PC-3 (cell line): Measurements from ENCODE around the gene PPP2CA. TPM values are rescaled to one million over a fixed set of nuclear protein-coding genes. Genes with fewer than 3 reads are reported as not detected.

ENCODE experiments used
- ATAC-seq: fragments of 200-7000 bp; cut with Tn5 transposase; 2 replicates; pipeline ENCODE4 v1.9.1; 2020; ENCODE audit warnings: mild to moderate bottlenecking, moderate library complexity
- BruUV-seq: library from RNA; stranded (reverse); fragments of 400-500 nt; replicated peaks from 2 replicates; lab custom pipeline; 2021; lab: Mats Ljungman, UMichigan
- CTCF ChIA-PET: fragments of 300-600 bp; sonication (Branson Sonifier 250); formaldehyde crosslinking; loops from one replicate; lab custom pipeline; 2022; ENCODE audit warnings: antibody characterized with exemption; lab: Charles Lee
- POLR2A ChIA-PET: fragments of 300-600 bp; sonication (Branson Sonifier 250); formaldehyde crosslinking; loops from one replicate; lab custom pipeline; 2022; ENCODE audit warnings: antibody characterized with exemption; ENCODE audit not compliant: unreplicated experiment; lab: Charles Lee
- DNase-seq: peaks from one replicate; pipeline ENCODE4 v3.0.0-alpha.2; 2015
- H2AFZ ChIP-seq: fragments of 300-600 bp; sonication (generic); 2 replicates; pipeline ENCODE4 v1.6.0; 2016; ENCODE audit warnings: antibody characterized with exemption, low read length
- H3F3A ChIP-seq: fragments of 300-600 bp; sonication (generic); one replicate; pipeline ENCODE4 v1.6.0; 2017; ENCODE audit warnings: antibody characterized with exemption, low read length, control low read depth, mild to moderate bottlenecking; ENCODE audit not compliant: unreplicated experiment
- H3K27ac ChIP-seq: fragments of 300-600 bp; sonication (generic); 2 replicates; pipeline ENCODE4 v1.5.1; 2016; ENCODE audit warnings: mild to moderate bottlenecking, low read length
- H3K27me3 ChIP-seq: fragments of 300-600 bp; sonication (generic); 2 replicates; pipeline ENCODE4 v1.6.1; 2016; ENCODE audit warnings: low read length, mixed read lengths
- H3K36me3 ChIP-seq: fragments of 300-600 bp; sonication (generic); 2 replicates; pipeline ENCODE4 v1.6.1; 2016; ENCODE audit warnings: low read depth, mixed run types, low read length, mixed read lengths
- H3K4me1 ChIP-seq: fragments of 300-600 bp; sonication (generic); 2 replicates; pipeline ENCODE4 v1.5.1; 2016; ENCODE audit warnings: low read length; ENCODE audit not compliant: insufficient read depth
- H3K4me2 ChIP-seq: fragments of 300-600 bp; sonication (generic); 2 replicates; pipeline ENCODE4 v1.6.0; 2016; ENCODE audit warnings: low read length
- H3K4me3 ChIP-seq: fragments of 300-600 bp; sonication (generic); 2 replicates; pipeline ENCODE4 v1.5.1; 2016; ENCODE audit warnings: mild to moderate bottlenecking, low read length, mixed read lengths
- H3K79me2 ChIP-seq: fragments of 300-600 bp; sonication (generic); 2 replicates; pipeline ENCODE4 v1.6.1; 2017; ENCODE audit warnings: low read length, mixed read lengths
- H3K9ac ChIP-seq: fragments of 300-600 bp; sonication (generic); 2 replicates; pipeline ENCODE4 v1.6.0; 2016; ENCODE audit warnings: mild to moderate bottlenecking, low read length
- H3K9me2 ChIP-seq: fragments of 300-600 bp; sonication (generic); replicated peaks from 2 replicates; pipeline ENCODE4 v1.6.1; 2016; ENCODE audit warnings: mixed run types, low read length, mixed read lengths
- H3K9me3 ChIP-seq: fragments of 300-600 bp; sonication (generic); 2 replicates; pipeline ENCODE4 v1.6.1; 2016; ENCODE audit warnings: low read length, mixed read lengths
- H4K20me1 ChIP-seq: fragments of 300-600 bp; sonication (generic); 2 replicates; pipeline ENCODE4 v1.6.1; 2016; ENCODE audit warnings: low read length, mixed read lengths
- EZH2 ChIP-seq: fragments of 300-600 bp; sonication (generic); IDR thresholded peaks from one replicate; pipeline ENCODE4 v1.6.1; 2017; ENCODE audit warnings: antibody characterized with exemption, mild to moderate bottlenecking, low read length; ENCODE audit not compliant: unreplicated experiment
- EZH2phosphoT487 ChIP-seq: fragments of 300-600 bp; sonication (generic); IDR thresholded peaks from 2 replicates; pipeline ENCODE4 v1.6.1; 2018; ENCODE audit warnings: mild to moderate bottlenecking, antibody characterized with exemption, low read length, borderline replicate concordance
- intact Hi-C: fragments of 100-400 bp; cut with micrococcal nuclease; formaldehyde crosslinking; loops from 2 replicates; pipeline ENCODE4 v1.9.0; 2023
- total RNA-seq: library from RNA; depleted of rRNA; stranded (reverse); fragments of >200 nt; gene quantifications from 2 replicates; pipeline ENCODE4 v1.2.3, GENCODE V29; 2014
- TF ChIP-seq, protein P1 (sequence below): fragments of 300-600 bp; sonication (generic); conservative IDR thresholded peaks from 2 replicates; pipeline ENCODE4 v1.5.1; 2017; ENCODE audit warnings: antibody characterized with exemption, low read depth, mild to moderate bottlenecking, low read length

The PPP2CA gene
- total RNA-seq, 1 experiment from 2014 or later, result 184 TPM

DNA sequence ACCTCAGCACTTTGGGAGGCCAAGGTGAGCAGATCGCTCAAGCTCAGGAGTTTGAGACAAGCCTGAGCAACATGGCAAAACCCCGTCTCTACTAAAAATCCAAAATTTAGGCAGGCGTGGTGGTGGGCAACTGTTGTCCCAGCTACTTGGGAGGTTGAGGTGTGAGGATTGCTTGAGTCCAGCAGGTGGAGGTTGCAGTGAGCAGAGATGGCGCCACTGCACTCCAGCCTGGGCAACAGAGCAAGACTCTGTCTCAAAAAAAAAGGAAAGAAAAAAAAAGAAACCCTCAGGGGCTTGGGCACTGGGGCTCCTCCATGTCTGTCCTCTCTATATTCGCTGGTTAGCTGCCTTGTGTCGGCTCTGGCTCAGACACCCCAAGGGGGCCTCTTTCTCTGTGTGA lies 10.9 kb upstream of the PPP2CA start:
- no peak overlapping the region for H3K9ac ChIP-seq
- ChIA-PET CTCF (no interaction called here), POLR2A (no interaction called here)
- no peaks in the 10 kb centered on the region for H3K9me3 ChIP-seq
- H3K4me3 ChIP-seq, result no peak overlapping the region
- H3K27me3 ChIP-seq, result no peaks in the 10 kb centered on the region
- no peak overlapping the region for H2AFZ ChIP-seq
- H3K4me1 ChIP-seq, result 0 out of 2 replicates have a peak, but pooled peaks cover 4% of the 10 kb centered on the region
- no peak overlapping the region for H3K4me2 ChIP-seq
- TF ChIP-seq, protein P1, sequence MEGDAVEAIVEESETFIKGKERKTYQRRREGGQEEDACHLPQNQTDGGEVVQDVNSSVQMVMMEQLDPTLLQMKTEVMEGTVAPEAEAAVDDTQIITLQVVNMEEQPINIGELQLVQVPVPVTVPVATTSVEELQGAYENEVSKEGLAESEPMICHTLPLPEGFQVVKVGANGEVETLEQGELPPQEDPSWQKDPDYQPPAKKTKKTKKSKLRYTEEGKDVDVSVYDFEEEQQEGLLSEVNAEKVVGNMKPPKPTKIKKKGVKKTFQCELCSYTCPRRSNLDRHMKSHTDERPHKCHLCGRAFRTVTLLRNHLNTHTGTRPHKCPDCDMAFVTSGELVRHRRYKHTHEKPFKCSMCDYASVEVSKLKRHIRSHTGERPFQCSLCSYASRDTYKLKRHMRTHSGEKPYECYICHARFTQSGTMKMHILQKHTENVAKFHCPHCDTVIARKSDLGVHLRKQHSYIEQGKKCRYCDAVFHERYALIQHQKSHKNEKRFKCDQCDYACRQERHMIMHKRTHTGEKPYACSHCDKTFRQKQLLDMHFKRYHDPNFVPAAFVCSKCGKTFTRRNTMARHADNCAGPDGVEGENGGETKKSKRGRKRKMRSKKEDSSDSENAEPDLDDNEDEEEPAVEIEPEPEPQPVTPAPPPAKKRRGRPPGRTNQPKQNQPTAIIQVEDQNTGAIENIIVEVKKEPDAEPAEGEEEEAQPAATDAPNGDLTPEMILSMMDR, result no peak
- TF ChIP-seq EZH2, result no peak
- TF ChIP-seq EZH2phosphoT487, result no peak
- H3K9me2 ChIP-seq, result no peaks in the 10 kb centered on the region
- DNase-seq (no peak), ATAC-seq (no peak)
- intact Hi-C loops, result no loop called here
- H3K27ac ChIP-seq, result no peak overlapping the region
- H4K20me1 ChIP-seq, result no peaks in the 10 kb centered on the region
- H3K36me3 ChIP-seq, result no peaks in the 10 kb centered on the region
- no peaks in the 10 kb centered on the region for H3F3A ChIP-seq
- BruUV-seq, result no TSS peak
- no peaks in the 10 kb centered on the region for H3K79me2 ChIP-seq

DNA sequence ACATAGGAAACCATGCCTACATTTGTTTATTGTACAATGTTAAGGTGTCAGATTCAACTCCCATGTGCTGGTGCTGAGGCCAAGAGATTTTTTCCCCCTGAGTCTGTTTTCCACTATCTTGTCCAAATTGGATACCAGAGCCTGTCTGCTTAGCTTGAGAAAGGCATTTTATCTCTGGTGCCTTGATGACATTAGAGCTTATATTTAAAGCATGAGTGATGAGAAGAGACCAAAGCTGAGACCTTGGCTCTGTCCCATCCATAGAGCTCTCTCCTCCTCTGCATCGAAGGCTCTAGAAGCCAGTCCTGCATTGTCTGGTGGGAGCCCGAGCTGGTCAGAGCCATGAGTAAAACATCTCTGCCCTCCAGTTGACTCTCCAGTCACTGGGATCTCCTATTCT lies 10.4 kb upstream of the PPP2CA start:
- ChIA-PET POLR2A (interaction anchor here (0.6 kb wide), 1 partner anchor 10 kb away, joined by 5 read pairs; the partner anchor contains the start of gene PPP2CA), CTCF (no interaction called here)
- no peaks in the 10 kb centered on the region for H3K27me3 ChIP-seq
- H3K27ac ChIP-seq, result no peak overlapping the region
- no peaks in the 10 kb centered on the region for H4K20me1 ChIP-seq
- ATAC-seq (no peak), DNase-seq (no peak)
- TF ChIP-seq EZH2 (no peak), EZH2phosphoT487 (no peak)
- TF ChIP-seq, protein P1, result no peak
- no peak overlapping the region for H3K4me2 ChIP-seq
- no peaks in the 10 kb centered on the region for H3K9me2 ChIP-seq
- H3F3A ChIP-seq, result no peaks in the 10 kb centered on the region
- no peak overlapping the region for H3K9ac ChIP-seq
- H3K36me3 ChIP-seq, result no peaks in the 10 kb centered on the region
- intact Hi-C loops, result no loop called here
- 0 out of 2 replicates have a peak, but pooled peaks cover 4% of the 10 kb centered on the region for H3K4me1 ChIP-seq
- no TSS peak for BruUV-seq
- no peak overlapping the region for H3K4me3 ChIP-seq
- H3K9me3 ChIP-seq, result no peaks in the 10 kb centered on the region
- H3K79me2 ChIP-seq, result no peaks in the 10 kb centered on the region
- no peak overlapping the region for H2AFZ ChIP-seq

DNA sequence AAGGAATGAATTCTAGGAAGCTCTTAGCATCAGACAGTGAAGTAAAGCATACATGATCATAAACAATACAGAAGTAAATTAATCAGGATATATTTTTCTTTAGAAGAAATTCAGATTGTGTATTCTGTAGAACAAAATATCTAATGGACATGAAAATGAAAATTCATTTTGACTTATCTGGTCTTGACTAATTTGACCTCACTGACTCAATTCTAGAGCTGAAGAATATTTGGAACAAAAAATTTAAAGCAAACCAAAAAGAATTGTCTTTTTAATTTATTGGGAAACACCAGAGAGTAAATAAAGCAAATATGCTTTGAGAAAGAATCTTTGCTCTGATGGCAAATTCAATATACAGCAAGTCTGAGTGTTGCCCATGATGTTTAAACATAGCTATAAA lies 2.8 kb upstream of the PPP2CA start:
- Histone ChIP-seq H2AFZ (no peak overlapping the region), H3K27ac (no peak overlapping the region), H3K4me2 (no peak overlapping the region), H3K4me1 (peaks cover 9% of the 10 kb centered on the region), H4K20me1 (peaks cover 13% of the 10 kb centered on the region), H3K9me2 (no peaks in the 10 kb centered on the region), H3K9me3 (no peaks in the 10 kb centered on the region), H3F3A (no peaks in the 10 kb centered on the region), H3K79me2 (peaks cover 38% of the 10 kb centered on the region), H3K36me3 (0 out of 2 replicates have a peak, but pooled peaks cover 8% of the 10 kb centered on the region), H3K4me3 (no peak overlapping the region), H3K9ac (no peak overlapping the region), H3K27me3 (no peaks in the 10 kb centered on the region)
- intact Hi-C loops, result no loop called here
- CTCF ChIA-PET, result no interaction called here
- TF ChIP-seq EZH2 (no peak), EZH2phosphoT487 (no peak)
- TF ChIP-seq, protein P1, result no peak
- BruUV-seq, result no TSS peak
- DNase-seq, result no peak
- POLR2A ChIA-PET, result no interaction called here
- ATAC-seq, result no peak
